Measurements from ENCODE around the gene TMEM125. TPM values are rescaled to one million over a fixed set of nuclear protein-coding genes. Genes with fewer than 3 reads are reported as not detected.

Gene TMEM125
- 1.2 TPM for total RNA-seq

DNA sequence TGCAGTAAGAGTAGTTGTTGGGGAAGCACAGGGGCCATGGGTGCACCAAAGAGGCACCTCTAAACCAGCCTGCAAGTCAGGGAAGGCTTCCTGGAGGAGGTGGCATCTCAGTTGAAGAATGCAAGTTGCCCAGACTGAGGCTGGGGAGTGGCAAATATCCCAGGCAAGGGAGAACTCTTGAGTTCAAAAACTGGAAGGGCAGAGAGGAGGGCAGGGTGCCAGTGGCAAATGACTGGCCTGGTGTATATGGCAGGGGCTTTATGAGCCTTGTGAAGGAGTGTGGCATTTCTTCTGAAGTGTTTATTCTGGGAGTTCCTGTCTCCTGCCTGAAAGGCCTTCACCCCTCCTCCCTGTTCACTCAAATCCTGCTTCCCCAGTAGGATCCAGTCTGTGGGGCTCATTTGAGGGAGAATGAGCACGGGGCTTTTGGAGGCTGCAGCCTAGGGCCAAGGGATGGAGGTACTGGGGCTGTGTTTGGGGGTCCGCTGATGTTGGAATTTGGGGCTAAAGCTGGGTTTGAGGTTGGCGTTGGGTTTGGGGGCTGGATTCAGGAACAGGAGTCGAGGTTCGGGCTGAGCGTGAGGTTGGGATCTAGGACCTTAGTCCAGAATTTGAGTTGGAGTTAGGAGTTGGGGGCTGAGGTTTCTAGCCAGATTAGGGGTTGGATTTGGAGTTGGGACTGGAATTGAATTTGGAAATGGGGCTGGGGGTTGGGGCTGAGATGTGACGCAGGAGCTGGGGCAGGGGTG, at the start of gene TMEM125:
TSS of gene TMEM125 (plus strand) at position 357 of the 749 bp plus-strand sequence. CDS start 2,740 bp downstream, outside the sequence.
- peak within 1 kb of the TSS in 1 of 2 donors; percentile 2 for H3K4me3 ChIP-seq
- intact Hi-C loops (cut with DNase I) = no loop called here

DNA sequence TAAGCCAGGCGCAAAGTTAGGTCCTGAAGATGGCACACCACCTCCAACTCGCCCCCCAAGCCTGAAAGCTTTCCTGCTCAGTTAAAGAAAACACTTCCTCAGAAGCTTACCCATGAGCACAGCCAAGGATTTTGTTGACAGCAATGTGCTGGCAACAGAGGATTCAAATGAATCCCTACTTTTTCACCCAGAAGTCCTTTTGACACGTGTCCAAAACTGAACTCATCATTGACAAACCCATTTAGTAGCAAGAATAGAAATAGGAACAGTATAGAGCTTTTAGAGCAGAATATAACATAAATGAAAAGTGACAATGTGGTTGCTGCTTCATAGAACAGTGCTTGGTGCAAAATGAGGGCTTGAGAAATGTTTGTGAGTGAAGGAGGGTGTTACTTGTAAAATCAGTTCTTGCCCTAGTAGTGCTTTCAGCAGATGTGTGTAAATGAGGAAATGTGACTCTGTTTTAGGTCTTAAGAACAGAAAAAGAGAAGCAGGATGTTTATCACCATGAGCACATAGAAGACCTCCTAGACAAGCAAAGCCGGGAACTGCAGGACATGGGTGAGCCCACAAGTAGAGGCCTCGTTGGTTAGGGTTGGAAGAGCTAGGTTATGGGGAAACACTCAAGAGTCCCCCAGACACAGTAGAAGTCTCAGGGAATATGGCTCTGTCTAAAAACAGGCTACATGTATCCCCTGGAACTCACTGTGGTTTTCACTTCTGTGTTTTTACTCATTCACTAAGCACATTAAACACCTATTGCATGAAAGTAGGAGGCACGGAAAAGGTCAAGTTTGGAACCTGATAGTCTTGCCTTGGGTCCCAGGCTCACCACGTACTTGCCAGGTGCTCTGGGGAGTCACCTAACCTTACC, 48.6 kb upstream of the TMEM125 start:
- no peak for TF ChIP-seq POLR2AphosphoS5 (IDR thresholded peaks at IDR 0.05; ENCODE audit: insufficient read depth in 1 of 2, low read depth in 1 of 2)
- TF ChIP-seq POLR2A (IDR thresholded peaks at IDR 0.05) = no peak
- TF ChIP-seq, protein P1, sequence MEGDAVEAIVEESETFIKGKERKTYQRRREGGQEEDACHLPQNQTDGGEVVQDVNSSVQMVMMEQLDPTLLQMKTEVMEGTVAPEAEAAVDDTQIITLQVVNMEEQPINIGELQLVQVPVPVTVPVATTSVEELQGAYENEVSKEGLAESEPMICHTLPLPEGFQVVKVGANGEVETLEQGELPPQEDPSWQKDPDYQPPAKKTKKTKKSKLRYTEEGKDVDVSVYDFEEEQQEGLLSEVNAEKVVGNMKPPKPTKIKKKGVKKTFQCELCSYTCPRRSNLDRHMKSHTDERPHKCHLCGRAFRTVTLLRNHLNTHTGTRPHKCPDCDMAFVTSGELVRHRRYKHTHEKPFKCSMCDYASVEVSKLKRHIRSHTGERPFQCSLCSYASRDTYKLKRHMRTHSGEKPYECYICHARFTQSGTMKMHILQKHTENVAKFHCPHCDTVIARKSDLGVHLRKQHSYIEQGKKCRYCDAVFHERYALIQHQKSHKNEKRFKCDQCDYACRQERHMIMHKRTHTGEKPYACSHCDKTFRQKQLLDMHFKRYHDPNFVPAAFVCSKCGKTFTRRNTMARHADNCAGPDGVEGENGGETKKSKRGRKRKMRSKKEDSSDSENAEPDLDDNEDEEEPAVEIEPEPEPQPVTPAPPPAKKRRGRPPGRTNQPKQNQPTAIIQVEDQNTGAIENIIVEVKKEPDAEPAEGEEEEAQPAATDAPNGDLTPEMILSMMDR (IDR thresholded peaks at IDR 0.05) = no peak
- H3K9me3 ChIP-seq = no peaks in the 10 kb centered on the region
- intact Hi-C loops (cut with DNase I) = no loop called here
- no peak overlapping the region for H3K4me3 ChIP-seq
- H3K36me3 ChIP-seq = no peaks in the 10 kb centered on the region
- no peak overlapping the region for H3K27ac ChIP-seq
- DNase-seq (ENCODE audit: extremely low spot score in 2 of 2) = no peak
- no peaks in the 10 kb centered on the region for H3K27me3 ChIP-seq
- H3K4me1 ChIP-seq = no peaks in the 10 kb centered on the region

More for the DNA sequence above, at the start of gene TMEM125:
- no peaks in the 10 kb centered on the region for H3K9me3 ChIP-seq
- no peaks in the 10 kb centered on the region for H3K36me3 ChIP-seq
- no peak within 1 kb of the TSS for H3K27ac ChIP-seq
- H3K4me1 ChIP-seq = peaks cover 5% of the 10 kb centered on the region
- DNase-seq (ENCODE audit: extremely low spot score in 2 of 2) = peak; percentile 64 to 77
- TF ChIP-seq POLR2AphosphoS5 (IDR thresholded peaks at IDR 0.05; ENCODE audit: insufficient read depth in 1 of 2, low read depth in 1 of 2) = no peak
- TF ChIP-seq, protein P1 (IDR thresholded peaks at IDR 0.05) = no peak
- no peak for TF ChIP-seq POLR2A (IDR thresholded peaks at IDR 0.05)
- no peaks in the 10 kb centered on the region for H3K27me3 ChIP-seq

DNA sequence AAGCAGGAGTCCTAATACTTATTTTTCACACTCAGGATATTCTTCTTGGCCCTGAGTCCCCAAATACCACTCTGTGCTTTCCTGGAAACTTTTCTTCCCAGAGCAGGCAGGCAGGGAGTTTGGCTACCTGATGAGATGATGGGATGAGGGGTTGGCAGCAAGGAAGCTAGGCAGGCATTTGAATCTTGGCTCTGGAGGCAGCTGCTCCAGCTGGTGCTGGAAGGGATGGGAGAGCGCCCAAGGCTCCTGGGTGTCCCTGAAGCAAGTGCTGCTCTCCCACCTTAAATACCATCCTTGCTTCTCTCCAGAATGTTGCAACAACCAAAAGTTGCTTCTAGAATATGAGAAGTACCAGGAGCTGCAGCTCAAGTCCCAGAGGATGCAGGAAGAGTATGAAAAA, 48.0 kb upstream of the TMEM125 start:
- H3K9me3 ChIP-seq = no peaks in the 10 kb centered on the region
- no peaks in the 10 kb centered on the region for H3K27me3 ChIP-seq
- intact Hi-C loops (cut with DNase I) = no loop called here
- no peak overlapping the region for H3K27ac ChIP-seq
- TF ChIP-seq POLR2AphosphoS5 (IDR thresholded peaks at IDR 0.05; ENCODE audit: insufficient read depth in 1 of 2, low read depth in 1 of 2) (no peak), POLR2A (IDR thresholded peaks at IDR 0.05) (no peak)
- TF ChIP-seq, protein P1 (IDR thresholded peaks at IDR 0.05) = no peak
- no peaks in the 10 kb centered on the region for H3K4me1 ChIP-seq
- H3K36me3 ChIP-seq = no peaks in the 10 kb centered on the region
- no peak overlapping the region for H3K4me3 ChIP-seq
- DNase-seq (ENCODE audit: extremely low spot score in 2 of 2) = no peak

DNA sequence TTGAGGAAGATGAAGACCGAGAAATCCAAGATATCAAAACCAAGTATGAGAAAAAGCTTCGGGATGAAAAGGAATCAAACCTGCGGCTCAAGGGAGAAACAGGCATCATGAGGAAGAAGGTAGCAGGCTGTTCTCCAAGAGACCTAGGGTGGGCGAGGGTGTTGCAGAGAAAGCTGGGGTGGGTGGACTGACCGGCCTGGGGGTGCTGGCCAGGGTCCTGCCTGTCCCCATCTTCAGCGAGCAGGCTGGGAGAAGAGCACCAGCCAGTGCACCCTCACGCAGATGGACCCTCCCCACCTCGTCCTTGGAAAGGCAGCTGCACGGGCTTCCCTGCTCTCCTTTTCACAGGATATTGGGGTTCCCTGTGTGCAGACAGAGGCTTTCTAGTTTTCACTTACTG, 46.9 kb upstream of the TMEM125 start:
- no peak for DNase-seq (ENCODE audit: extremely low spot score in 2 of 2)
- TF ChIP-seq POLR2AphosphoS5 (IDR thresholded peaks at IDR 0.05; ENCODE audit: insufficient read depth in 1 of 2, low read depth in 1 of 2) (no peak), POLR2A (IDR thresholded peaks at IDR 0.05) (no peak)
- TF ChIP-seq, protein P1 (IDR thresholded peaks at IDR 0.05) = no peak

More for the DNA sequence above, 46.9 kb upstream of the TMEM125 start:
- Histone ChIP-seq H3K4me3 (no peak overlapping the region), H3K9me3 (no peaks in the 10 kb centered on the region), H3K27ac (no peak overlapping the region), H3K4me1 (no peaks in the 10 kb centered on the region), H3K36me3 (no peaks in the 10 kb centered on the region), H3K27me3 (no peaks in the 10 kb centered on the region)
- intact Hi-C loops (cut with DNase I) = no loop called here
